ENCODE measurements around the gene PCYT2.

DNA sequence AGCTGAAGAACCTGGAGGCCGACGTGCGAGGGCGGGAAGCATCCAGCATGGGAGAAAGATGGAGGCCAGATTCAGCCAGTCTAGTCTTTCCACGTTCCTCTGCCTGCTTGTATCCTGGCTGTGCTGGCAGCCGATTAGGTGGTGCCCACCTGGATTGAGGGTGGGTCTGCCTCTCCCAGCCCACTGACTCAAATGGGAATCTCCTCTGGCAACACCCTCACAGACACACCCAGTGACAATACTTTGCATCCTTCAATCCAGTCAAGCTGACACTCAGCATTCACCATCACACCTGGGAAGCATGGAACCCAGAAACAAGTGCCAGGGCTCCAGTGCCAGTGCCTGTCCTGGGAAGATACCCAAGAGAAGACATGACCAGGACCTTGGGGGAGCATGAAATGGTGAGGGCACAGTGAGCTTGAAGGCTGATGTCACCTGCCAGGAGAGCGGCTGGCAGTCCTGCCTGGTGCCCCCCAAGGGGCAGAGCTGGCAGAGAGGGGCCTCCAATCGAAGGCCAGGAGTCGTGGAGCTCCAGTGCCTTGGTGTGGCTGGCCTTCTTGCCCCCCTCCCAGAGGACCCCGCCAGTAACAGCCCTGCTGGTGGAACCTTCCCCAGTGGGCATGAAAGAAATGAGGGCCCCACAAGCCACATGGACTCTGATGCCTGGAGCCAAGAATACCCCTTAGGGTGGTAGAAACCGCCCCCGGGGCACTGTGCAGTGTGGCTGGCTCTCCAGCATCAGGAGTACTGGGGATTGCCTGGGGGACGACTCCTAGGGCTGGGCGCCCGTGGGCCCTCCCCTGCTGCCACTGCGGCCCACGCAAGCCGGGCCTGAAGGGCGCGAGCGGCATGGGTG lies 9.8 kb downstream of the PCYT2 start:
- TF ChIP-seq, protein P1, sequence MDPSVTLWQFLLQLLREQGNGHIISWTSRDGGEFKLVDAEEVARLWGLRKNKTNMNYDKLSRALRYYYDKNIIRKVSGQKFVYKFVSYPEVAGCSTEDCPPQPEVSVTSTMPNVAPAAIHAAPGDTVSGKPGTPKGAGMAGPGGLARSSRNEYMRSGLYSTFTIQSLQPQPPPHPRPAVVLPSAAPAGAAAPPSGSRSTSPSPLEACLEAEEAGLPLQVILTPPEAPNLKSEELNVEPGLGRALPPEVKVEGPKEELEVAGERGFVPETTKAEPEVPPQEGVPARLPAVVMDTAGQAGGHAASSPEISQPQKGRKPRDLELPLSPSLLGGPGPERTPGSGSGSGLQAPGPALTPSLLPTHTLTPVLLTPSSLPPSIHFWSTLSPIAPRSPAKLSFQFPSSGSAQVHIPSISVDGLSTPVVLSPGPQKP (CRISPR knock-in tag; IDR thresholded peaks at IDR 0.05): no peak
- TF ChIP-seq TARDBP (IDR thresholded peaks at IDR 0.05) (no peak), TRIM28 (IDR thresholded peaks at IDR 0.05) (no peak), EZH2 (IDR thresholded peaks at IDR 0.05; ENCODE audit: borderline replicate concordance, low read depth, low read length) (no peak), ZNF232 (CRISPR knock-in tag; IDR thresholded peaks at IDR 0.05) (no peak), NFRKB (IDR thresholded peaks at IDR 0.05; ENCODE audit: low read depth) (no peak), OTX1 (CRISPR knock-in tag; IDR thresholded peaks at IDR 0.05) (no peak)
- TF ChIP-seq, protein P2, sequence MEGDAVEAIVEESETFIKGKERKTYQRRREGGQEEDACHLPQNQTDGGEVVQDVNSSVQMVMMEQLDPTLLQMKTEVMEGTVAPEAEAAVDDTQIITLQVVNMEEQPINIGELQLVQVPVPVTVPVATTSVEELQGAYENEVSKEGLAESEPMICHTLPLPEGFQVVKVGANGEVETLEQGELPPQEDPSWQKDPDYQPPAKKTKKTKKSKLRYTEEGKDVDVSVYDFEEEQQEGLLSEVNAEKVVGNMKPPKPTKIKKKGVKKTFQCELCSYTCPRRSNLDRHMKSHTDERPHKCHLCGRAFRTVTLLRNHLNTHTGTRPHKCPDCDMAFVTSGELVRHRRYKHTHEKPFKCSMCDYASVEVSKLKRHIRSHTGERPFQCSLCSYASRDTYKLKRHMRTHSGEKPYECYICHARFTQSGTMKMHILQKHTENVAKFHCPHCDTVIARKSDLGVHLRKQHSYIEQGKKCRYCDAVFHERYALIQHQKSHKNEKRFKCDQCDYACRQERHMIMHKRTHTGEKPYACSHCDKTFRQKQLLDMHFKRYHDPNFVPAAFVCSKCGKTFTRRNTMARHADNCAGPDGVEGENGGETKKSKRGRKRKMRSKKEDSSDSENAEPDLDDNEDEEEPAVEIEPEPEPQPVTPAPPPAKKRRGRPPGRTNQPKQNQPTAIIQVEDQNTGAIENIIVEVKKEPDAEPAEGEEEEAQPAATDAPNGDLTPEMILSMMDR (IDR thresholded peaks at IDR 0.05 in 2 of 3, conservative IDR thresholded peaks at IDR 0.05 in 1 of 3; ENCODE audit: insufficient read depth in 2 of 3, low read depth in 1 of 3, low read length in 3 of 3): no peak
- TF ChIP-seq, protein P3, sequence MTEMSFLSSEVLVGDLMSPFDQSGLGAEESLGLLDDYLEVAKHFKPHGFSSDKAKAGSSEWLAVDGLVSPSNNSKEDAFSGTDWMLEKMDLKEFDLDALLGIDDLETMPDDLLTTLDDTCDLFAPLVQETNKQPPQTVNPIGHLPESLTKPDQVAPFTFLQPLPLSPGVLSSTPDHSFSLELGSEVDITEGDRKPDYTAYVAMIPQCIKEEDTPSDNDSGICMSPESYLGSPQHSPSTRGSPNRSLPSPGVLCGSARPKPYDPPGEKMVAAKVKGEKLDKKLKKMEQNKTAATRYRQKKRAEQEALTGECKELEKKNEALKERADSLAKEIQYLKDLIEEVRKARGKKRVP (CRISPR knock-in tag; IDR thresholded peaks at IDR 0.05): no peak
